Endometrial microvascular endothelial cells (primary cell): Measurements from ENCODE around the gene ZNF346. TPM values are rescaled to one million over a fixed set of nuclear protein-coding genes. Genes with fewer than 3 reads are reported as not detected.

Experiments
- in situ Hi-C: cut with HindIII; loops from 2 replicates; pipeline ENCODE4 v1.10.0; 2017; ENCODE audit warnings: low sequenced_read_pairs, low pct_unique_long_range_greater_than_20kb; ENCODE audit errors: inconsistent ontology term
- total RNA-seq: library from RNA; depleted of rRNA; stranded (reverse); fragments of >200 nt; gene quantifications from one replicate; pipeline ENCODE4 v1.2.3, GENCODE V29; 2015; ENCODE audit errors: inconsistent ontology term

The ZNF346 gene
- total RNA-seq, 1 donor from 2014 or later = 13.5 TPM

GRCh38 chr5:177103523-177104253 is 81.2 kb downstream of the ZNF346 start:
- in situ Hi-C loops = no loop called here

DNA sequence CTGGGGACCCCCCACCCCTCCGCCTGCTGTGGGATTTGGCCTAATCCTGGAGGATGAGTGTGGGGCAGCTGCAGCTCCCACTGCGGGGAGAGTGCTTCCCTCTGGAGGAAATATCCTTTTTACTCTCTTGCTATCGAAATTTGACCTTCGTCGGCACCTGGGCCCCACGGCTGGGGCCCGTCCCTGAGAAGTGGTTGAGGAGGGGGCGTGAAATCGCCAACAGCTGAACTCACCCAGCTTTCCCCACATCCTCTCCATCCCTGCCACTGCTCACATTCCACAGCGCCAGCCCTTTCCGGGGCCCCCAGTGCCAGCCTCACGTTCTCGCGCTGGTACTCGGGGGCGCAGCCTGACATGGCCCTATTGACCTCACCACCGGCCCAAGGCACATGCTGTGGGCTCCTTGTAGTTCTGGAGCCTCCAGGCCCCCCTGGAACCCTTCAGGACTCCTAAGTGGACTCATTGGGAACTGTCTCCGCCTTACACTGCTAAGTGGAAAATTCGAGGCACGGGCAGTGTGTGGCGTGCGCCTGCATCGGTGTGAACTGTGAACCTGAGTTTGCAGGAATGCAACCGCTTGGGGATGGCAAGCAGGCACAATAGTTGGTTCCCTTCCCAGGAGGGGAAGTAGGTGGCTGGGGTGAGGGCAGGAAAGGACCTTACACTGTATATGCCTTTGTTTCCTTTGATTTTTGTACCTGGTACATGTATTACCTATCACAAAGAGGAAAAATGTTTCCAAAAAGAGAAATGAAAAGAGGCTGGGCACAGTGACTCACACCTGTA is 83.4 kb downstream of the ZNF346 start:
- in situ Hi-C loops = no loop called here

DNA sequence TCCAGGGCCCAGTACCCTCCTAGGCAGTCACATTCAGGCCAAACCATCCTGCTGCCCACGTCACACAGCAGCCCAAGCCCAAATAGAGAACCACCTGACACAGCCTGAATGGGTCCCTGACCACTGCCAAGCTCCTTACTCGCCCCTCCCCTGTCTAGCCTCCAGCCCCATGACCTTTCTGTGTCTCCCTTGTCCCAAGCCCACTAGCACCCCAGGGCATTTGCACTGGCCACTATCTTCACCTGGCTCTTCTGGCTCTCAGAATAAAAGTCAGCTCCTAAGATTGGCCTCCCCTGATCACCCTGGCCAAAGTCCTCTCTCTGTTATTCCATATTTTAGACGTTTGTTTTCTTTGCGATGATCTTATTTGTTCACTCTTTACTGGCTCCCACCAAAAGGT is 84.7 kb downstream of the ZNF346 start:
- in situ Hi-C loops = no loop called here

DNA sequence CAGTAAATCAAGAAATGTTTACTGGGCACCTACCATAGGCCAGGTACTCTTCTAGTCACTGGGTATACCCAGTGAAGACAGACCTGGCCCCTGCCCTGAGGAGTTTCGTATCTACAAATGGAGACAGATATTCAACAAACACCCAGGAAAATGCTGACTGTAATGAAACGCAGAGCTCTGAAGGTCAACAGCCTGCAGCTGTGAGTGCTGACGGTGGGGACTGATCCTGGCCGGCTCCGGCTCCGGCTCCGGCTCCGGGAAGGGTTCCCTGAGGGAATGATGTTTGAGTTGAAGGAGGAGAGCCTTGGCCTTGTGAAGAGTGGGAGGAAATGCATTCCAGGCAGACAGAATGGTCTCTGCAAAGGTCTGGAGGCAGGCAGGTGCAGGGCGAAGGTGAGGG is 87.3 kb downstream of the ZNF346 start:
- in situ Hi-C loops = no loop called here

DNA sequence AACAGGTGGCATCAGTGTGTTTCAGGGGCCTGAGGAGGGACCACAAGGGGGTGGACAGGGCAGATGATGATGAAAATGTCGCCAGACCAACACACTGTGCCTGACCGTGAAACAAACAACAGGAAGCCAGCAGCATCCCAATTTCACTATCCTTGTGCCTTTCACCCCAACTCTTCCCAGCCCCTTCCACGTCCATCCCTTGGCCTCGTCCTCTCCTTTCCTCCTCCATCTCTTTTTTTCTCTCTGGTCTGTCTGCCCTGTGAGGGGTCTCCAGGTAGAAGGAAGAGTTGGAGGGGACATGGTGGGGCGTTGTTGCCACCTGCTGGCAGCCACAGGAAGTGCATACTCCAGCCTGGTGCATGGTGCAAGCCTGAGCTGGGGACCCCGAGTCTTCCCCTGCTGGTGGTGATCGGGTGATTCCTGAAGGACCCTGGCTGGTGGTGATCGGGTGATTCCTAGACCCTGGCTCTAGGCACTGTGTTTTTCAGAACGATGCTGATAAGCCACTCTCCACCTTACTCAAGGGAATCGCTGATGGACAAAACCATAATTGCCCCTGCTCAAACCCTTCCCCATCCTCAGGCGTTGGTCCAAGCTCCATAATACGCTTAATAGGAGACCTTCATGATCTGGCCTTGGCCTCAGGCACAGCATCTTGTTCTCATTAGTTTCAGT is 89.4 kb downstream of the ZNF346 start:
- in situ Hi-C loops = no loop called here

- in situ Hi-C loops = no loop called here
These were observed 90.2 kb downstream of the ZNF346 start for GRCh38 chr5:177112589-177113220.

- in situ Hi-C loops = no loop called here
These were observed 91.3 kb downstream of the ZNF346 start for GRCh38 chr5:177113566-177114424.

DNA sequence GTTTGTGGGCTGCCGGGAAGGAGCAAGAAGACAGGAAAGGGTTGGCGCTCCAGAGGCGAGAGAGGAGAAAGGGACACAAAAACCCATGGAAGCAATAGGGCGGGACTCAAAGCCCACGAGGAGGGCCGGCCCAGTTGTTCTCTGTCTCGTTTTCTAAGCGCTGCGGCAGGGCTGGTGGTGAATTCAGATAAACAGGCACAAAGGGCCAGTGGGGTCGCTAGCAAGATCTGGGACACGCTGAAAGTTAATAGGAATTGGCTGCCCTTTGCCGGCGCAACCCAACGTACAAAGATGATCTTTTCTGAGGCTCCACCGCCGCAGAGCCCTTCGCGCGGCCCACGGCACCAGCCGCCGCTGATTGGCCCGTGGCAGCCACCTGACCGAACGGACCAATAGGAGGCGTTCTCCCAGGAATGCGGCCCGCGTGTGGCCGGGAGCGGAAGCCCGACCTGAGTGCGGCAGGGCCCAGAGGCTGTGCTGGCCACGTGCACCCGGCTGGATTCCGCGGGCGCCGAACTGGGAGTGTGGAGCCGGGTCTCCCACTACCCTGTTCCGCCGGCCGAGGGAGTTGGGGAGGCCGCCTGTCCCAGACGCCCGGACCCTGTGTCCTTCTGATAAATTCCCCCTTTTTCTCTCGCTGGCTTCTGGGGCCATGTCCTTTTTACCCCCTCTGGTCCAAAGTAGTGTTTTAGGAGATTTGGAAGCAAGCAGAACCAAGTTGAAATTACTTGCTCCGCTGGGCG is 94.3 kb downstream of the ZNF346 start:
- in situ Hi-C loops = no loop called here

DNA sequence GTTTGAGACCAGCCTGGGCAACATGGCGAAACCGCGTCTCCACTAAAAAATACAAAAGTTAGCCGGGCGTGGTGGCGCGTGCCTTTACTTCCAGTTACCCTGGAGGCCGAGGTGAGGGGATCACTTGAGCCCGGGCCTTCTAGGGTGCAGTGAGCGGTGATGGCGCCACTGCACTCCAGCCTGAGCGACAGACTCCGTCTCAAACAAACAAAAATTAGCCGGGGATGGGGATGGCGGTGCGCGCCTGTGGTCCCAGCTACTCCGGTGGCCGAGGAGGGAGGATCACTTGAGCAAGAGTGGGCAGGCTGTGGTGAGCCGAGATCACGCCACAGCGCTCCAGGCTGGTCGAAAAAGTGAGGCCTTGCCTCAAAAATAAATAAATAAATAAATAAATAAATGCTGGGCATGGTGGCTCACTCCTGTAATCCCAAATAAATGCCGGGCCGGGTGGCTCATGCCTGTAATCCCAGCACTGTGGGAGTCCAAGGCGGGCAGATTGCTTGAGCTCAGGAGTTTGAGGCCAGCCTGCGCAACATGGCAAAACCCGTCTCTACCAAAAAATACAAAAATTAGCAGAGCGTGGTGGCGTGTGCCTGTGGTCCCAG is 95.0 kb downstream of the ZNF346 start:
- in situ Hi-C loops = no loop called here

- in situ Hi-C loops = no loop called here
These were observed 100.1 kb downstream of the ZNF346 start for GRCh38 chr5:177122566-177122965.

GRCh38 chr5:177123789-177124485 is 101.4 kb downstream of the ZNF346 start:
- in situ Hi-C loops = no loop called here

DNA sequence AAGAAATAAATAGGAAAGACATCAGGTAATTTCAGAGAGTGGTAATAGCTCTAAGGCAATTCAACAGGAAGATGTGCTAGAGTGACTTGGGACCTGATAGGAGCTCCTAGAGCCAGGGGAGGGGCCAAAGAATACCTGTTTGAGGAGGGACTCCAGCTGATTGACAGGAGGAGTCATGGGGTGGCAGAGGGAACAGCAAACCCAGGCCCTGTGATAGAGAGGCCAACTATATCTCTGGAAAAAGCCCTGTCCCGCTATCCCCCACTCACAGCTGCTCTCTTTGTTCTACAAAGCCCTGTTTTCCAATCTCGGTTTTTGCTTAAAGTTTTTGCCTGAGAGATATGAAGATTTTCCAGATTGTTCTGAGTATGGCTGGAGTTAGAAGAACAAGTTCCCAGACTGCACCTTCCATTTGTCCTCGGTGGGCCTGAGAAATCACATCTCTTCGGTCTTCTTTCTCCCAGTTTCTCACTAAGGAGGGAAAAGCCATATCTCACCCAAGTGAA is 102.0 kb downstream of the ZNF346 start:
- in situ Hi-C loops = no loop called here

- in situ Hi-C loops = no loop called here
These were observed 104.3 kb downstream of the ZNF346 start for GRCh38 chr5:177126771-177127170.

- in situ Hi-C loops = no loop called here
These were observed 106.1 kb downstream of the ZNF346 start for GRCh38 chr5:177128551-177128981.

DNA sequence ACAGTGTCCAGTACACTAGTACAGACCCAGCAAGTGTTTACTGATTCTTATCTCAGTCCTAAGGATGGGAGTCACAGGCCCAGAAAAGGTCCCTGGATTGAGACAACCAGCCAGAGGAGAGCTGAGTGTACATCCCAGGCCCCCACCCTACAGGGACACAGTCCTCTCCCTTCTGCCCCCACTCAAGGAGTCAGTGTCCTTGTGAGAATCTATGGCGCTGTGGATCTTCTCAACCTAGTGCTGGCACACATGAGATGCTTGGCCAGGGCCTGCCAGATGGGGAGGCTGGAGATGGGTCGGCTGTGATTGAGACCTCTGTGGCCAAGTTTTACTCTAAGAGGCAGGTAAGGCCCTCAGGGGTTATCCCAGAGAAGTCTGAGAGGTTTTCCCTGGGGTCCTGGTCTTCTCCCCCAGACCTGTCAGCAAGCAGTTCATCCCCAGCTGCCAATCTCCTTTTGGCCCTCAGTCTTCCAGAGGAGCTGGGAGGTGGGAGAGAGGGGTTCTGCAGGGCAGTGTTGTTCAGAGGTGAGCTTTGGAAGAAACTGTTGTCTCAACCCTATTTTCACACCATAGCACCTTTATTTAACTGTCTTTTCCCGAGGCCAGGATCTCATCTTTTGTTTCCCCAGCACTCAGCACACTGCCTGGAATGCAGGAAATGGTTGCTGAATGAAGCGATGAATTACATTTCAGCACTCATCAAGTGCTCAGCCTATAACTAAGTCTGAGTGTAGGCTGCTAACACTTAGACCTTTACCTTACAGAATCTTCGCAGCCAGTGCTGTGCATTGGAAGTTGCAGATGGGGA is 107.9 kb downstream of the ZNF346 start:
- in situ Hi-C loops = no loop called here
